HPDE6-E6E7 (cell line): Measurements from ENCODE around the gene KLF13.

ENCODE experiments used
- DNase-seq: peaks from one replicate; pipeline ENCODE4 v3.0.0; 2011; ENCODE audit warnings: missing footprints; ENCODE audit errors: extremely low spot score

The KLF13 gene

GRCh38 chr15:31300208-31300661 lies 26.4 kb upstream of the KLF13 start:
- DNase-seq: no peak

GRCh38 chr15:31300981-31301672 lies 25.5 kb upstream of the KLF13 start:
- no peak for DNase-seq

- no peak for DNase-seq
Observed at GRCh38 chr15:31301673-31301990, 25.0 kb upstream of the KLF13 start.

- DNase-seq: no peak
Observed at GRCh38 chr15:31302029-31302657, 24.5 kb upstream of the KLF13 start.

- DNase-seq: no peak
Observed at GRCh38 chr15:31302778-31303725, 23.6 kb upstream of the KLF13 start.

- DNase-seq: no peak
Observed at GRCh38 chr15:31303726-31304648, 22.6 kb upstream of the KLF13 start.

- no peak for DNase-seq
Observed at GRCh38 chr15:31304751-31305365, 21.8 kb upstream of the KLF13 start.

GRCh38 chr15:31305375-31305774 lies 21.3 kb upstream of the KLF13 start:
- DNase-seq: no peak

- DNase-seq: no peak
Observed at GRCh38 chr15:31305796-31306425, 20.7 kb upstream of the KLF13 start.

GRCh38 chr15:31306426-31307269 lies 20.0 kb upstream of the KLF13 start:
- DNase-seq: peak; percentile 77

GRCh38 chr15:31307270-31308184 lies 19.1 kb upstream of the KLF13 start:
- no peak for DNase-seq

- DNase-seq: no peak
Observed at GRCh38 chr15:31308185-31308639, 18.4 kb upstream of the KLF13 start.

GRCh38 chr15:31309893-31310606 lies 16.6 kb upstream of the KLF13 start:
- no peak for DNase-seq

GRCh38 chr15:31311735-31312619 lies 14.7 kb upstream of the KLF13 start:
- no peak for DNase-seq

- DNase-seq: no peak
Observed at GRCh38 chr15:31313223-31313622, 13.4 kb upstream of the KLF13 start.

- no peak for DNase-seq
Observed at GRCh38 chr15:31314380-31314779, 12.3 kb upstream of the KLF13 start.
